Measurements from ENCODE around the gene PRPS1. TPM values are rescaled to one million over a fixed set of nuclear protein-coding genes. Genes with fewer than 3 reads are reported as not detected.

Gene PRPS1
- total and polyA plus RNA-seq, 2 experiments from 2014 or later = 91.1 to 149 TPM

DNA sequence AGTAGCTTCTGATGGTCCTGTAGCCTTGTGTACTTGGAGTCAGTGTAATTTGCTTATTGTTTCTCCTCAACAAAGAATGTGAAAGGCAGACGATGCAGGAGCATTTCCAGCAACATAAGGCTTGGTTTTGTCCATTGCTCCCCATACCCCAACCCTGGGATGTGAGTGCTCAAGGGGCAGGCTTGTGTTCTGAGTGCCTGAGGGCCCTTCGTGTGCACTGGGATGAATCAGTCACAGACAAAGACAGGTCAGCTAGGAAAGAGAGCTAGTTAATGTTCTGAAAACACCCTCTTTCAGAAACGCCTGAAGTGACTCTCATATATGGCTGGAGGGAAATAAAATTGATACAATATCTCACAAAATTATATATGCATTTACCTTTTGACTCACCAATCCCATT is 59.1 kb downstream of the PRPS1 start:
- H3K27me3 Mint-ChIP-seq (ENCODE audit: insufficient read depth, low read depth, poor library complexity) = no peaks in the 10 kb centered on the region
- no peaks in the 10 kb centered on the region for H3K36me3 Mint-ChIP-seq (ENCODE audit: low read depth)
- no peak overlapping the region for H3K27ac Mint-ChIP-seq
- Histone ChIP-seq H3K27me3 (ENCODE audit: insufficient read depth) (no peaks in the 10 kb centered on the region), H3K4me2 (no peak overlapping the region), H3K79me2 (replicated peaks; ENCODE audit: insufficient read depth) (no peaks in the 10 kb centered on the region), H4K20me1 (replicated peaks; ENCODE audit: insufficient read depth) (no peaks in the 10 kb centered on the region), H3F3A (replicated peaks; ENCODE audit: low read depth) (no peaks in the 10 kb centered on the region), H3K27ac (ENCODE audit: low read depth) (no peak overlapping the region), H2AFZ (no peak overlapping the region), H3K9me2 (ENCODE audit: insufficient read depth) (no peaks in the 10 kb centered on the region), H3K36me3 (ENCODE audit: insufficient read depth) (no peaks in the 10 kb centered on the region), H3K4me3 (no peak overlapping the region), H3K4me1 (ENCODE audit: insufficient read depth) (no peaks in the 10 kb centered on the region)
- H3K4me1 Mint-ChIP-seq = no peaks in the 10 kb centered on the region; the same call in 2 of the 3 replicates
- TF ChIP-seq POLR2AphosphoS5 (IDR thresholded peaks at IDR 0.05; ENCODE audit: low read depth) = no peak
- TF ChIP-seq NANOG (IDR thresholded peaks at IDR 0.05; ENCODE audit: borderline replicate concordance) = no peak
- TF ChIP-seq ZNF114 (CRISPR knock-in tag; IDR thresholded peaks at IDR 0.05) = no peak
- TF ChIP-seq EZH2 (IDR thresholded peaks at IDR 0.05; ENCODE audit: low read depth, unreplicated experiment) = no peak
- no peak for TF ChIP-seq CREB1 (CRISPR knock-in tag; IDR thresholded peaks at IDR 0.05; ENCODE audit: low read depth)
- TF ChIP-seq, protein P1, sequence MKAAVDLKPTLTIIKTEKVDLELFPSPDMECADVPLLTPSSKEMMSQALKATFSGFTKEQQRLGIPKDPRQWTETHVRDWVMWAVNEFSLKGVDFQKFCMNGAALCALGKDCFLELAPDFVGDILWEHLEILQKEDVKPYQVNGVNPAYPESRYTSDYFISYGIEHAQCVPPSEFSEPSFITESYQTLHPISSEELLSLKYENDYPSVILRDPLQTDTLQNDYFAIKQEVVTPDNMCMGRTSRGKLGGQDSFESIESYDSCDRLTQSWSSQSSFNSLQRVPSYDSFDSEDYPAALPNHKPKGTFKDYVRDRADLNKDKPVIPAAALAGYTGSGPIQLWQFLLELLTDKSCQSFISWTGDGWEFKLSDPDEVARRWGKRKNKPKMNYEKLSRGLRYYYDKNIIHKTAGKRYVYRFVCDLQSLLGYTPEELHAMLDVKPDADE (IDR thresholded peaks at IDR 0.05) = no peak
- TF ChIP-seq EZH2phosphoT487 (IDR thresholded peaks at IDR 0.05; ENCODE audit: unreplicated experiment) = no peak
- TF ChIP-seq, protein P2, sequence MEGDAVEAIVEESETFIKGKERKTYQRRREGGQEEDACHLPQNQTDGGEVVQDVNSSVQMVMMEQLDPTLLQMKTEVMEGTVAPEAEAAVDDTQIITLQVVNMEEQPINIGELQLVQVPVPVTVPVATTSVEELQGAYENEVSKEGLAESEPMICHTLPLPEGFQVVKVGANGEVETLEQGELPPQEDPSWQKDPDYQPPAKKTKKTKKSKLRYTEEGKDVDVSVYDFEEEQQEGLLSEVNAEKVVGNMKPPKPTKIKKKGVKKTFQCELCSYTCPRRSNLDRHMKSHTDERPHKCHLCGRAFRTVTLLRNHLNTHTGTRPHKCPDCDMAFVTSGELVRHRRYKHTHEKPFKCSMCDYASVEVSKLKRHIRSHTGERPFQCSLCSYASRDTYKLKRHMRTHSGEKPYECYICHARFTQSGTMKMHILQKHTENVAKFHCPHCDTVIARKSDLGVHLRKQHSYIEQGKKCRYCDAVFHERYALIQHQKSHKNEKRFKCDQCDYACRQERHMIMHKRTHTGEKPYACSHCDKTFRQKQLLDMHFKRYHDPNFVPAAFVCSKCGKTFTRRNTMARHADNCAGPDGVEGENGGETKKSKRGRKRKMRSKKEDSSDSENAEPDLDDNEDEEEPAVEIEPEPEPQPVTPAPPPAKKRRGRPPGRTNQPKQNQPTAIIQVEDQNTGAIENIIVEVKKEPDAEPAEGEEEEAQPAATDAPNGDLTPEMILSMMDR (conservative IDR thresholded peaks at IDR 0.05; ENCODE audit: low read depth in 2 of 2) = no peak
- TF ChIP-seq ZNF331 (CRISPR knock-in tag; IDR thresholded peaks at IDR 0.05; ENCODE audit: low read depth) = no peak
- TF ChIP-seq STAT1 (IDR thresholded peaks at IDR 0.05; ENCODE audit: unreplicated experiment) = no peak
- TF ChIP-seq, protein P3, sequence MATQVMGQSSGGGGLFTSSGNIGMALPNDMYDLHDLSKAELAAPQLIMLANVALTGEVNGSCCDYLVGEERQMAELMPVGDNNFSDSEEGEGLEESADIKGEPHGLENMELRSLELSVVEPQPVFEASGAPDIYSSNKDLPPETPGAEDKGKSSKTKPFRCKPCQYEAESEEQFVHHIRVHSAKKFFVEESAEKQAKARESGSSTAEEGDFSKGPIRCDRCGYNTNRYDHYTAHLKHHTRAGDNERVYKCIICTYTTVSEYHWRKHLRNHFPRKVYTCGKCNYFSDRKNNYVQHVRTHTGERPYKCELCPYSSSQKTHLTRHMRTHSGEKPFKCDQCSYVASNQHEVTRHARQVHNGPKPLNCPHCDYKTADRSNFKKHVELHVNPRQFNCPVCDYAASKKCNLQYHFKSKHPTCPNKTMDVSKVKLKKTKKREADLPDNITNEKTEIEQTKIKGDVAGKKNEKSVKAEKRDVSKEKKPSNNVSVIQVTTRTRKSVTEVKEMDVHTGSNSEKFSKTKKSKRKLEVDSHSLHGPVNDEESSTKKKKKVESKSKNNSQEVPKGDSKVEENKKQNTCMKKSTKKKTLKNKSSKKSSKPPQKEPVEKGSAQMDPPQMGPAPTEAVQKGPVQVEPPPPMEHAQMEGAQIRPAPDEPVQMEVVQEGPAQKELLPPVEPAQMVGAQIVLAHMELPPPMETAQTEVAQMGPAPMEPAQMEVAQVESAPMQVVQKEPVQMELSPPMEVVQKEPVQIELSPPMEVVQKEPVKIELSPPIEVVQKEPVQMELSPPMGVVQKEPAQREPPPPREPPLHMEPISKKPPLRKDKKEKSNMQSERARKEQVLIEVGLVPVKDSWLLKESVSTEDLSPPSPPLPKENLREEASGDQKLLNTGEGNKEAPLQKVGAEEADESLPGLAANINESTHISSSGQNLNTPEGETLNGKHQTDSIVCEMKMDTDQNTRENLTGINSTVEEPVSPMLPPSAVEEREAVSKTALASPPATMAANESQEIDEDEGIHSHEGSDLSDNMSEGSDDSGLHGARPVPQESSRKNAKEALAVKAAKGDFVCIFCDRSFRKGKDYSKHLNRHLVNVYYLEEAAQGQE (IDR thresholded peaks at IDR 0.05; ENCODE audit: unreplicated experiment) = no peak
- no peak for TF ChIP-seq JUNB (IDR thresholded peaks at IDR 0.05; ENCODE audit: unreplicated experiment)
- TF ChIP-seq, protein P4, sequence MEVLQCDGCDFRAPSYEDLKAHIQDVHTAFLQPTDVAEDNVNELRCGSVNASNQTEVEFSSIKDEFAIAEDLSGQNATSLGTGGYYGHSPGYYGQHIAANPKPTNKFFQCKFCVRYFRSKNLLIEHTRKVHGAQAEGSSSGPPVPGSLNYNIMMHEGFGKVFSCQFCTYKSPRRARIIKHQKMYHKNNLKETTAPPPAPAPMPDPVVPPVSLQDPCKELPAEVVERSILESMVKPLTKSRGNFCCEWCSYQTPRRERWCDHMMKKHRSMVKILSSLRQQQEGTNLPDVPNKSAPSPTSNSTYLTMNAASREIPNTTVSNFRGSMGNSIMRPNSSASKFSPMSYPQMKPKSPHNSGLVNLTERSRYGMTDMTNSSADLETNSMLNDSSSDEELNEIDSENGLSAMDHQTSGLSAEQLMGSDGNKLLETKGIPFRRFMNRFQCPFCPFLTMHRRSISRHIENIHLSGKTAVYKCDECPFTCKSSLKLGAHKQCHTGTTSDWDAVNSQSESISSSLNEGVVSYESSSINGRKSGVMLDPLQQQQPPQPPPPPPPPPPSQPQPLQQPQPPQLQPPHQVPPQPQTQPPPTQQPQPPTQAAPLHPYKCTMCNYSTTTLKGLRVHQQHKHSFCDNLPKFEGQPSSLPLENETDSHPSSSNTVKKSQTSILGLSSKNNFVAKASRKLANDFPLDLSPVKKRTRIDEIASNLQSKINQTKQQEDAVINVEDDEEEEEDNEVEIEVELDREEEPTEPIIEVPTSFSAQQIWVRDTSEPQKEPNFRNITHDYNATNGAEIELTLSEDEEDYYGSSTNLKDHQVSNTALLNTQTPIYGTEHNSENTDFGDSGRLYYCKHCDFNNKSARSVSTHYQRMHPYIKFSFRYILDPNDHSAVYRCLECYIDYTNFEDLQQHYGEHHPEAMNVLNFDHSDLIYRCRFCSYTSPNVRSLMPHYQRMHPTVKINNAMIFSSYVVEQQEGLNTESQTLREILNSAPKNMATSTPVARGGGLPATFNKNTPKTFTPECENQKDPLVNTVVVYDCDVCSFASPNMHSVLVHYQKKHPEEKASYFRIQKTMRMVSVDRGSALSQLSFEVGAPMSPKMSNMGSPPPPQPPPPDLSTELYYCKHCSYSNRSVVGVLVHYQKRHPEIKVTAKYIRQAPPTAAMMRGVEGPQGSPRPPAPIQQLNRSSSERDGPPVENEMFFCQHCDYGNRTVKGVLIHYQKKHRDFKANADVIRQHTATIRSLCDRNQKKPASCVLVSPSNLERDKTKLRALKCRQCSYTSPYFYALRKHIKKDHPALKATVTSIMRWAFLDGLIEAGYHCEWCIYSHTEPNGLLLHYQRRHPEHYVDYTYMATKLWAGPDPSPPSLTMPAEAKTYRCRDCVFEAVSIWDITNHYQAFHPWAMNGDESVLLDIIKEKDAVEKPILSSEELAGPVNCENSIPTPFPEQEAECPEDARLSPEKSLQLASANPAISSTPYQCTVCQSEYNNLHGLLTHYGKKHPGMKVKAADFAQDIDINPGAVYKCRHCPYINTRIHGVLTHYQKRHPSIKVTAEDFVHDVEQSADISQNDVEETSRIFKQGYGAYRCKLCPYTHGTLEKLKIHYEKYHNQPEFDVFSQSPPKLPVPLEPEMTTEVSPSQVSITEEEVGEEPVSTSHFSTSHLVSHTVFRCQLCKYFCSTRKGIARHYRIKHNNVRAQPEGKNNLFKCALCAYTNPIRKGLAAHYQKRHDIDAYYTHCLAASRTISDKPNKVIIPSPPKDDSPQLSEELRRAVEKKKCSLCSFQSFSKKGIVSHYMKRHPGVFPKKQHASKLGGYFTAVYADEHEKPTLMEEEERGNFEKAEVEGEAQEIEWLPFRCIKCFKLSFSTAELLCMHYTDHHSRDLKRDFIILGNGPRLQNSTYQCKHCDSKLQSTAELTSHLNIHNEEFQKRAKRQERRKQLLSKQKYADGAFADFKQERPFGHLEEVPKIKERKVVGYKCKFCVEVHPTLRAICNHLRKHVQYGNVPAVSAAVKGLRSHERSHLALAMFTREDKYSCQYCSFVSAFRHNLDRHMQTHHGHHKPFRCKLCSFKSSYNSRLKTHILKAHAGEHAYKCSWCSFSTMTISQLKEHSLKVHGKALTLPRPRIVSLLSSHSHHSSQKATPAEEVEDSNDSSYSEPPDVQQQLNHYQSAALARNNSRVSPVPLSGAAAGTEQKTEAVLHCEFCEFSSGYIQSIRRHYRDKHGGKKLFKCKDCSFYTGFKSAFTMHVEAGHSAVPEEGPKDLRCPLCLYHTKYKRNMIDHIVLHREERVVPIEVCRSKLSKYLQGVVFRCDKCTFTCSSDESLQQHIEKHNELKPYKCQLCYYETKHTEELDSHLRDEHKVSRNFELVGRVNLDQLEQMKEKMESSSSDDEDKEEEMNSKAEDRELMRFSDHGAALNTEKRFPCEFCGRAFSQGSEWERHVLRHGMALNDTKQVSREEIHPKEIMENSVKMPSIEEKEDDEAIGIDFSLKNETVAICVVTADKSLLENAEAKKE (CRISPR knock-in tag; IDR thresholded peaks at IDR 0.05) = no peak
- DNase-seq (ENCODE audit: low spot score) = no peak
- no peak for ATAC-seq
- H3K9me3 Mint-ChIP-seq = no peaks in the 10 kb centered on the region
- H3K4me3 Mint-ChIP-seq = no peak overlapping the region
